Measurements from ENCODE around the gene SPEF1.
A peak's percentile ranks its signal among the peaks of the same experiment; 100 is the strongest.

The SPEF1 gene

GRCh38 chr20:3748073-3748472 is 33.2 kb downstream of the SPEF1 start:
- H3K4me3 ChIP-seq (ENCODE audit: control insufficient read depth, low read depth, low read length), result no peak overlapping the region
- TF ChIP-seq CTCF (conservative IDR thresholded peaks at IDR 0.05; ENCODE audit: control insufficient read depth, insufficient read depth, low read depth, low read length), result no peak
- no peak for DNase-seq (ENCODE audit: low read depth)

GRCh38 chr20:3747471-3747870 is 33.8 kb downstream of the SPEF1 start:
- H3K4me3 ChIP-seq (ENCODE audit: control insufficient read depth, low read depth, low read length), result no peak overlapping the region
- no peak for TF ChIP-seq CTCF (conservative IDR thresholded peaks at IDR 0.05; ENCODE audit: control insufficient read depth, insufficient read depth, low read depth, low read length)
- no peak for DNase-seq (ENCODE audit: low read depth)

- no peak for TF ChIP-seq CTCF (conservative IDR thresholded peaks at IDR 0.05; ENCODE audit: control insufficient read depth, insufficient read depth, low read depth, low read length)
- no peak overlapping the region for H3K4me3 ChIP-seq (ENCODE audit: control insufficient read depth, low read depth, low read length)
- DNase-seq (ENCODE audit: low read depth), result no peak
Measured at GRCh38 chr20:3745686-3746173, 35.5 kb downstream of the SPEF1 start.

- no peak overlapping the region for H3K4me3 ChIP-seq (ENCODE audit: control insufficient read depth, low read depth, low read length)
- TF ChIP-seq CTCF (conservative IDR thresholded peaks at IDR 0.05; ENCODE audit: control insufficient read depth, insufficient read depth, low read depth, low read length), result no peak
- DNase-seq (ENCODE audit: low read depth), result peak; percentile 32
Measured at GRCh38 chr20:3744806-3745685, 36.2 kb downstream of the SPEF1 start.

- H3K4me3 ChIP-seq (ENCODE audit: control insufficient read depth, low read depth, low read length), result no peak overlapping the region
- DNase-seq (ENCODE audit: low read depth), result no peak
Measured at GRCh38 chr20:3744037-3744436, 37.2 kb downstream of the SPEF1 start.

GRCh38 chr20:3743251-3743650 is 38.0 kb downstream of the SPEF1 start:
- DNase-seq (ENCODE audit: low read depth), result no peak
- no peak overlapping the region for H3K4me3 ChIP-seq (ENCODE audit: control insufficient read depth, low read depth, low read length)
- no peak for TF ChIP-seq CTCF (conservative IDR thresholded peaks at IDR 0.05; ENCODE audit: control insufficient read depth, insufficient read depth, low read depth, low read length)

More at GRCh38 chr20:3744037-3744436, 37.2 kb downstream of the SPEF1 start:
- TF ChIP-seq CTCF (conservative IDR thresholded peaks at IDR 0.05; ENCODE audit: control insufficient read depth, insufficient read depth, low read depth, low read length), result no peak
